ENCODE results near the gene CES3. TPM values are rescaled to one million over a fixed set of nuclear protein-coding genes. Genes with fewer than 3 reads are reported as not detected.
"Not testable (repeated sequence)": the region's sequence is repeated elsewhere in the genome, so short reads cannot be mapped to it uniquely, and the experiment has no call there.

Gene CES3
- total RNA-seq, 4 donors from 2014 or later: 10.3 to 30.3 (median 12.9) TPM

- TF ChIP-seq CTCF (IDR thresholded peaks at IDR 0.05 in 4 of 5, conservative IDR thresholded peaks at IDR 0.05 in 1 of 5) (no peak), POLR2A (IDR thresholded peaks at IDR 0.05) (peak; percentile 23 to 52)
- in situ Hi-C loops (cut with MboI; ENCODE audit: low sequenced_read_pairs in 4 of 4): no loop called here
- Histone ChIP-seq H3K9me3 (no peaks in the 10 kb centered on the region), H3K36me3 (no peaks in the 10 kb centered on the region), H3K4me1 (peaks cover 41 to 57% of the 10 kb centered on the region in 2 donors), H3K4me3 (peak overlapping the region in 1 of 4 donors; percentile 90), H3K27me3 (no peaks in the 10 kb centered on the region), H3K27ac (peak overlapping the region; percentile 97 to 99 (median 97))
- ATAC-seq (peak; percentile 12 to 14), DNase-seq (peak; percentile 65 to 87)
- intact Hi-C loops (cut with DNase I; ENCODE audit: low total_unique reads): loop anchor here (2.0 kb wide), 1 partner anchor 212 kb away; no protein-coding TSS in a partner anchor
Observed at GRCh38 chr16:66950971-66951790, 9.9 kb upstream of the CES3 start.

- Histone ChIP-seq H3K27ac (peak overlapping the region; percentile 97 to 99 (median 97)), H3K4me1 (peaks cover 48 to 49% of the 10 kb centered on the region in 2 donors), H3K36me3 (no peaks in the 10 kb centered on the region), H3K9me3 (no peaks in the 10 kb centered on the region), H3K27me3 (no peaks in the 10 kb centered on the region), H3K4me3 (peak overlapping the region in 1 of 4 donors; percentile 12)
- no peak for ATAC-seq
- DNase-seq: no peak
- TF ChIP-seq POLR2A (IDR thresholded peaks at IDR 0.05): no peak
- TF ChIP-seq CTCF (IDR thresholded peaks at IDR 0.05 in 4 of 5, conservative IDR thresholded peaks at IDR 0.05 in 1 of 5): no peak
- in situ Hi-C loops (cut with MboI; ENCODE audit: low sequenced_read_pairs in 4 of 4): no loop called here
- intact Hi-C loops (cut with DNase I; ENCODE audit: low total_unique reads): no loop called here
Observed at GRCh38 chr16:66952430-66953110, 8.5 kb upstream of the CES3 start.

GRCh38 chr16:66953462-66954096, 7.5 kb upstream of the CES3 start:
- no peaks in the 10 kb centered on the region for H3K36me3 ChIP-seq
- intact Hi-C loops (cut with DNase I; ENCODE audit: low total_unique reads) (no loop called here), in situ Hi-C loops (cut with MboI; ENCODE audit: low sequenced_read_pairs in 4 of 4) (no loop called here)
- no peak overlapping the region for H3K4me3 ChIP-seq
- no peaks in the 10 kb centered on the region for H3K27me3 ChIP-seq
- ATAC-seq (peak; percentile 19 to 38), DNase-seq (peak in 1 of 2 donors; percentile 67)
- TF ChIP-seq CTCF (IDR thresholded peaks at IDR 0.05 in 4 of 5, conservative IDR thresholded peaks at IDR 0.05 in 1 of 5): no peak
- no peak for TF ChIP-seq POLR2A (IDR thresholded peaks at IDR 0.05)
- H3K9me3 ChIP-seq: no peaks in the 10 kb centered on the region
- peaks cover 49 to 51% of the 10 kb centered on the region in 2 donors for H3K4me1 ChIP-seq
- H3K27ac ChIP-seq: peak overlapping the region; percentile 97 to 99 (median 97)

DNA sequence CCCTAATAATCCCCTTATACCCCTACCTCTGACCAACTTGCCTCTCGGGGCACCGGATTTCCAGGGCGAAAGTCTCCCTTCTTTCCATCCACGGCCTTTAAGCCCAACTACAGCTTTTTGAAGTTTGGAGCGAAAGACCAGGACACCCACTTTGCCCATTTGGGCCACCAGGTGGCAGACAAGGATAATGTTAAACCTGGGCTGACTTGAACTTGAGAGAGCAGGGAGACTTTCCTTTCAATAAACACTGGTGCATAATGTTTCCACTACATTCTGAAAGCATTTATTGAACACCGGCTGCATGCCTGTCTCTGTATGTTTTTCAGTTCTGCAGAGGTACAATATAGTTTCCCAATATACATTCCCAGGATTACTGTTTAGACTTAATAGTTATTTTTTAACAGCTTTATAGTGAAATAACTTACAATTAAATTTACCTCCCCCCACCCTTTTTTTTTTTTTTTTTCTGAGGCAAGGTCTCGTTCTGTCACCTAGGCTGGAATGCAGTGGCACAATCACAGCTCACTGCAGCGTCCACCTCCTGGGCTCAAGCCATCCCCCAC, 6.9 kb upstream of the CES3 start:
- peak overlapping the region; percentile 97 to 99 (median 97) for H3K27ac ChIP-seq
- peak; percentile 48 to 50 for ATAC-seq
- peak; percentile 74 to 85 (median 81) for TF ChIP-seq CTCF (IDR thresholded peaks at IDR 0.05 in 4 of 5, conservative IDR thresholded peaks at IDR 0.05 in 1 of 5)
- TF ChIP-seq POLR2A (IDR thresholded peaks at IDR 0.05): no peak
- H3K27me3 ChIP-seq: no peaks in the 10 kb centered on the region
- in situ Hi-C loops (cut with MboI; ENCODE audit: low sequenced_read_pairs in 4 of 4) (no loop called here), intact Hi-C loops (cut with DNase I; ENCODE audit: low total_unique reads) (no loop called here)
- peaks cover 47 to 51% of the 10 kb centered on the region in 2 donors for H3K4me1 ChIP-seq
- peak; percentile 49 to 79 for DNase-seq
- H3K9me3 ChIP-seq: no peaks in the 10 kb centered on the region
- no peaks in the 10 kb centered on the region for H3K36me3 ChIP-seq
- no peak overlapping the region for H3K4me3 ChIP-seq

- Histone ChIP-seq H3K27ac (peak overlapping the region in 3 of 4 donors; percentile 14 to 99 (median 19)), H3K4me1 (peaks cover 43 to 53% of the 10 kb centered on the region in 2 donors)
- H3K4me3 ChIP-seq; in situ Hi-C loops (cut with MboI; ENCODE audit: low sequenced_read_pairs in 4 of 4); ATAC-seq; intact Hi-C loops (cut with DNase I; ENCODE audit: low total_unique reads); H3K9me3 ChIP-seq; DNase-seq; H3K27me3 ChIP-seq; H3K36me3 ChIP-seq: not testable (repeated sequence)
Observed at GRCh38 chr16:66955363-66956153, 5.5 kb upstream of the CES3 start.

GRCh38 chr16:66956154-66956457, 5.0 kb upstream of the CES3 start:
- DNase-seq; H3K27ac ChIP-seq; H3K27me3 ChIP-seq; H3K36me3 ChIP-seq; H3K4me3 ChIP-seq; in situ Hi-C loops (cut with MboI; ENCODE audit: low sequenced_read_pairs in 4 of 4); H3K9me3 ChIP-seq; intact Hi-C loops (cut with DNase I; ENCODE audit: low total_unique reads); ATAC-seq: not testable (repeated sequence)
- peaks cover 45 to 53% of the 10 kb centered on the region in 2 donors for H3K4me1 ChIP-seq

Measured in gastrocnemius medialis (tissue), 4 donors.